ELF-1 (cell line): ENCODE results near the gene FAM170B.

Experiments
- DNase-seq: peaks from one replicate; pipeline ENCODE4 v3.0.0-alpha.2; 2016; ENCODE audit warnings: low read depth, low spot score

FAM170B gene

GRCh38 chr10:49152037-49152436, 18.2 kb upstream of the FAM170B start:
- DNase-seq: no peak

- no peak for DNase-seq
Measured at GRCh38 chr10:49151481-49151880, 17.7 kb upstream of the FAM170B start.

- DNase-seq: no peak
Measured at GRCh38 chr10:49151025-49151445, 17.2 kb upstream of the FAM170B start.

- DNase-seq: no peak
Measured at GRCh38 chr10:49150426-49150825, 16.6 kb upstream of the FAM170B start.

- DNase-seq: no peak
Measured at GRCh38 chr10:49149881-49150280, 16.1 kb upstream of the FAM170B start.

- no peak for DNase-seq
Measured at GRCh38 chr10:49144058-49144720, 10.4 kb upstream of the FAM170B start.

GRCh38 chr10:49143249-49143648, 9.4 kb upstream of the FAM170B start:
- peak; percentile 32 for DNase-seq

GRCh38 chr10:49141541-49142332, 7.9 kb upstream of the FAM170B start:
- no peak for DNase-seq

- DNase-seq: no peak
Measured at GRCh38 chr10:49140304-49141177, 6.7 kb upstream of the FAM170B start.

GRCh38 chr10:49139846-49140195, 6.0 kb upstream of the FAM170B start:
- DNase-seq: no peak

- no peak for DNase-seq
Measured at GRCh38 chr10:49139028-49139845, 5.4 kb upstream of the FAM170B start.

GRCh38 chr10:49138361-49138891, 4.6 kb upstream of the FAM170B start:
- no peak for DNase-seq

- DNase-seq: no peak
Measured at GRCh38 chr10:49136525-49136924, 2.7 kb upstream of the FAM170B start.

GRCh38 chr10:49135575-49136313, 1.9 kb upstream of the FAM170B start:
- no peak for DNase-seq

- DNase-seq: no peak
Measured at GRCh38 chr10:49134327-49134726, 506 bp upstream of the FAM170B start.

- DNase-seq: no peak
Measured at GRCh38 chr10:49132362-49132737, 1.5 kb downstream of the FAM170B start.

GRCh38 chr10:49131507-49132361, 2.1 kb downstream of the FAM170B start:
- DNase-seq: no peak

GRCh38 chr10:49129376-49129775, 4.4 kb downstream of the FAM170B start:
- DNase-seq: no peak

- no peak for DNase-seq
Measured at GRCh38 chr10:49128854-49129253, 5.0 kb downstream of the FAM170B start.
